Fibroblast of skin of right biceps (primary cell): ENCODE measurements around the gene CES2.
"Not testable (repeated sequence)": the region's sequence is repeated elsewhere in the genome, so short reads cannot be mapped to it uniquely, and the experiment has no call there.

Experiments used
- DNase-seq: peaks from one replicate; pipeline ENCODE4 v3.0.0-alpha.2; 2013

Gene CES2

DNA sequence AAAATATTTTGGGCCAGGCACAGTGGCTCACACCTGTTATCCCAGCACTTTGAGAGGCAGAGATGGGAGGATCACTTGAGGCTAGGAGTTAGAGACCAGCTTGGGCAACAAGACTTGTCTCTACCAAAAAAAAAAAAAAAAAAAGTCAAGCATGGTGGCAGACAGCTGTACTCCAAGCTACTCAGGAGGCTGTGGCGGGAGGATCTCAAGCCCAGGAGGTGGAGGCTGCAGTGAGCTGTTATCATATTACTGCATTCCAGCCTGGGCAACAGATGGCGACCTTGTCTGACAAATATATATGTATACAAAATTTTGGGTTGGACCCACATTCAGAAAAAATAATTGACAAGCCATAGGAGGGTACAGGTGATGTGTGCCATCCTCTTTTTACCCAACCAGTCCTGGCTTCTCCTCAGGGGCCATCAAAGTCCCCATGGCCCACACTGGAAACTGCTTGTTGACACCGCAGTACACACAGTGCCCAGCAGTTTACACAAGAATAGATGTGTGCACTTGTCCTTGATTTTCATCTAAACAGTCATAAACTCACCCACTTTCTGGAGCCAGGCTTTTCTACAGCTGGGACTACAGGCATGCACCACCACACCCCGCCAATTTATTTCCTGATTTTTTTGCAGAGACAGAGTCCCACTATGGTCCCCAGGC, 1.7 kb downstream of the CES2 start:
- no peak for DNase-seq

DNA sequence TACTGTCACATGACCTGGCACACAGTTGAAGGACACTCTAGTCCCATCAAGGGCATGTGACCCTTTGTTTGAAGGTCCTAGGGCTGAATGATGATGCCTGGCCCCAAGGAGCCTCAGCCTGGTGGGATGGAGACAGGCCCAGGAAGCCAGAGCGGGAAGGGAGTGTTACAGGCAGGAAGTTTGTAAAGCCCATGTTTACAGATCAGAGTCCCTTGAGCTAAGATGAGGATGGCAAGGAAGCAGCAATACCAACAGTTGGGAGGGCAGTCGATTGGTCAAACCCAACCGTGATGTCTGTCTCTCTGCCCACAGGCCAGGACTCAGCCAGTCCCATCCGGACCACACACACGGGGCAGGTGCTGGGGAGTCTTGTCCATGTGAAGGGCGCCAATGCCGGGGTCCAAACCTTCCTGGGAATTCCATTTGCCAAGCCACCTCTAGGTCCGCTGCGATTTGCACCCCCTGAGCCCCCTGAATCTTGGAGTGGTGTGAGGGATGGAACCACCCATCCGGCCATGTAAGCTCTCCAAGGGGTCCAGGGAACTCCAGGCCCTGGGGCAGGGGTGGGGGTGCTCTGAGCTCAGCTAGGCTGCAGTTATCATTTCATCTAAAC, 2.5 kb downstream of the CES2 start:
- DNase-seq = no peak

DNA sequence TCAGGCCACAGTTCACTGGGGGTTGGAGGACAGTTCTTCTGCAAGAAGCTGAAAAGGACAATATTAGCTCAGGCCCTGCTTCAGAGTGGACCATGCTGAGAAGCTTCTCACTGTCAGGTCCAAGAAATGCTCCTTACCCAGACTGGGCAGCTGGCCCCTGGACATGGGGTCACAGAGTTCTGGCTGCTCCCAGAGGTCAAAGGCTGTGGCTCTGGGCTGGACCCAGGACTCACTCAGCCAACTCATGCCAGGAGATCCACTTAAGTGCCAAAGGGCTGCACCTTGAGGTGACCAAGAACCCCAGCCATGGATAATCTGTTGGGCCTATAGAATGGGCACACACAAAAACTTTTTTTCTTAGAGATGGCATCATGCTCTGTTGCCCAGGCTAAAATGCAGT, 4.0 kb downstream of the CES2 start:
- no peak for DNase-seq

DNA sequence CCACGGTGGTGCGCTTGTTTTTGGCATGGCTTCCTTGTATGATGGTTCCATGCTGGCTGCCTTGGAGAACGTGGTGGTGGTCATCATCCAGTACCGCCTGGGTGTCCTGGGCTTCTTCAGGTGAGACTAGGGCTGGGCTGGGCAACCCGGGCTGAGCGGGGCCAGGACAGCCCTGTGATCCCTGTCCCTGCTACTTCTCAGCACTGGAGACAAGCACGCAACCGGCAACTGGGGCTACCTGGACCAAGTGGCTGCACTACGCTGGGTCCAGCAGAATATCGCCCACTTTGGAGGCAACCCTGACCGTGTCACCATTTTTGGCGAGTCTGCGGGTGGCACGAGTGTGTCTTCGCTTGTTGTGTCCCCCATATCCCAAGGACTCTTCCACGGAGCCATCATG, 4.9 kb downstream of the CES2 start:
- no peak for DNase-seq

DNA sequence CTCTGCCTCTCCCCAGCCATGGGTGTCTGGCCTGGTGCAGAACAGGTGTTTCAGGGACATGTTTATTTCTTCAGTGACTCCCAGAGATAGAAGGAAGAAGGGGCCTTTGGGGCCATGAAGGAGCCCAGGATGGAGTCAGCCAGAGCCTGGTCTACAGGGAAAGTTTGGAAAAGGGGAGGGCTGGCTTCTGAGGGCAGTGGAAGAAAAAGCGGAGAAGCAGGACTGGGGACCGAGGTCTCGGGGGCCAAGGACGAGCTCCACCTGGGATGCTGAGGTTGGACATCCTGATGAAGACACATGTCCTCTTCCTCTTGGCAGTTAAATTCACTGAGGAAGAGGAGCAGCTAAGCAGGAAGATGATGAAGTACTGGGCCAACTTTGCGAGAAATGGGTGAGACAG, 7.7 kb downstream of the CES2 start:
- DNase-seq = no peak

DNA sequence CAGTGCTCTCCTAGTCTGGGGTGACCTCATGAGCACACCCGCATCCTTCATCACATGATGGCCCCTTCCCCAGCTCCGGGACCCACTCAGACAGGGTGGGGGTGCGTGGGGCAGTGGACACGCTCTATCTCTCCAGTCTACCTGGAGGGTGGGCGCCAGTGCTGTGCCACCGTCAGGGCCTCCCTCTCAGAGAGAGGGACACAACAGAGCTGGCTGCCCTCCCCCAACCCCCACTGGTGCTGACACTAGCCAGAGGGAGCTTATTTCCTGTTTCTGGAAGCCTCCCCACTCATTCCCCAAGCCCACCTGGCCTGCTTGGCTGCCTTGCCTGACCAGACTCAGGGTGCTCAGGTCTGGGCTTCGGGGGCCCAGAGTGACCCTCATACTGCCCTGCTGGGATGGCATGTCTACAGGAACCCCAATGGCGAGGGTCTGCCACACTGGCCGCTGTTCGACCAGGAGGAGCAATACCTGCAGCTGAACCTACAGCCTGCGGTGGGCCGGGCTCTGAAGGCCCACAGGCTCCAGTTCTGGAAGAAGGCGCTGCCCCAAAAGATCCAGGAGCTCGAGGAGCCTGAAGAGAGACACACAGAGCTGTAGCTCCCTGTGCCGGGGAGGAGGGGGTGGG, 8.2 kb downstream of the CES2 start:
- no peak for DNase-seq

DNA sequence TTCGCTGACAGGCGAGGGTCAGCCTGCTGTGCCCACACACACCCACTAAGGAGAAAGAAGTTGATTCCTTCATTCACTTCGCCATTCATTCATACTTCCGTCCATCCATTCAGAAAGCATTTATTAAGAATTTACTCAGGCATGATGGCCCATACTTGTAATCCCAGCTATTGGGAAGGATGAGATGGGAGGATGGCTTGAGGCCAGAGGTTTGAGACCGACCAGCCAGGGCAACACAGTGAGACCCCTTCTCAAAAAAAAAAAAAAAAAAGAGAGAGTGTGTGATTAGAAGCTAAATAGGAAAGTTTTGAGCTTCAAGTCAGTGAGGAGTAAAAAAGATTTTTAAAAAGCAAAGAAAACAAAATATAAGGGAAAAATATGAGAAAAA, 8.7 kb downstream of the CES2 start:
- DNase-seq = no peak

DNA sequence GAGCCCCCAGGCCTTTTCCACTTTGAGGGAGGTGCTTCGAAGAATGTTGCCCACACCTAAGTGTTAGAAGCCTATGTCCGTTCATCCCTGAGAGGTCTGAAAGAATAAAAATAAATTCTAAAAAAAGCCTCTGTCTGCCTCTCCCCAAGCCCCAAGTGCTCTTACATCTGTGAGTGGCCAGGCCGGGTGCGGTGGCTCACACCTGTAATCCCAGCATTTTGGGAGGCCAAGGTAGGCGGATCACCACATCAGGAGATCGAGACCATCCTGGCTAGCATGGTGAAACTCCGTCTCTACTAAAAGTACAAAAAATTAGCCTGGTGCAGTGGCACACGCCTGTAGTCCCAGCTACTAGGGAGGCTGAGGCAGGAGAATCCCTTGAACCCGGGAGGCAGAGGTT, 9.7 kb downstream of the CES2 start:
- not testable (repeated sequence) for DNase-seq

DNA sequence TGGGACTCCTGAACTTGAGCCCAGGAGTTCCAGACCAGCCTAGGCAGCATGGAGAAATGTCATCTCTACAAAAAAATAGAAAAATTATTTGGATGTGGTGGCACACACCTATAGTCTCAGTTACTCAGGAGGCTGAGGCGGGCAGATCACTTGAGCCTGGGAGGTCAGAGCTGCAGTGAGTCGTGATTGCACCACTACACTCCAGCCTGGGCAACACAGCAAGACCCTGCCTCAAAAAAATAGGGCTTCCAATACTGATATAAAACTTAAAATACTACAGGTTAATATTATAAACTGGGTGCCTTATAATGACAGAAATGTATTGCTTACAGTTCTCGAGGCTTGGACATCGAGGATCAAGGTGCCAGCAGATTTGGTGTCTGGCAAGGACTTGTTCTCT, 10.6 kb downstream of the CES2 start:
- no peak for DNase-seq

DNA sequence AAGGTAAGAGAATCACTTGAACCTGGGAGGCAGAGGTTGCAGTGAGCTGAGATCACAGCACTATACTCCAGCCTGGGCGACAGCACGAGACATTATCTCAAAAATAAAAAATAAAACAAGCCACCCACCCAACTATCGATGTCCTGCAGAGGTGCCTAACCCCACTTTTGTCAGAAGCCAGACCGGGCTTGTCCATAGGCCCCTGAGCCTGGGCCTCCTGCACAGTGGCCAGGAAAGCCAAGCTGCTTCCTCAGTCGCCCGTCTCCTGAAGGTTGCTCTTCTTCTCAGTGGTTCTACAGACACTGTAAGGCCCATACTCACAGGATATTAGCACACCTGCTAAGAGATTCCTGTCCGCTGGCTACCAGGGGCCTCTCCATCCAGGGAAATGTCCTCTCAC, 11.2 kb downstream of the CES2 start:
- DNase-seq = no peak

DNA sequence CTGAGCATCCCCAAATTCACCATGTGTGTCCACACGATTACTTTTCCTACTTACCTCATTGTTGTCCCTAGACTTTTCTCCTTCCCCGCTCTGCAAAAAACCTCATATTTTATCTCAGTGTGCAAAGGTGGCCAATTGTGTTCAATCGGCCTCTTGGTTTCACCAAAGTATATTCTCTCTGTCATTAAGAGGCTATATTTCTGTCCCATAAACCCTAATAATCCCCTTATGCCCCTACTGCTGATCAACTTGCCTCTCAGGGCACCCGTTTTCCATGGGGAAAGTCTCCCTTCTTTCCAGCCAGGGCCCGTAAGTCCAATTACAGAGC, 11.6 kb downstream of the CES2 start:
- DNase-seq = no peak

DNA sequence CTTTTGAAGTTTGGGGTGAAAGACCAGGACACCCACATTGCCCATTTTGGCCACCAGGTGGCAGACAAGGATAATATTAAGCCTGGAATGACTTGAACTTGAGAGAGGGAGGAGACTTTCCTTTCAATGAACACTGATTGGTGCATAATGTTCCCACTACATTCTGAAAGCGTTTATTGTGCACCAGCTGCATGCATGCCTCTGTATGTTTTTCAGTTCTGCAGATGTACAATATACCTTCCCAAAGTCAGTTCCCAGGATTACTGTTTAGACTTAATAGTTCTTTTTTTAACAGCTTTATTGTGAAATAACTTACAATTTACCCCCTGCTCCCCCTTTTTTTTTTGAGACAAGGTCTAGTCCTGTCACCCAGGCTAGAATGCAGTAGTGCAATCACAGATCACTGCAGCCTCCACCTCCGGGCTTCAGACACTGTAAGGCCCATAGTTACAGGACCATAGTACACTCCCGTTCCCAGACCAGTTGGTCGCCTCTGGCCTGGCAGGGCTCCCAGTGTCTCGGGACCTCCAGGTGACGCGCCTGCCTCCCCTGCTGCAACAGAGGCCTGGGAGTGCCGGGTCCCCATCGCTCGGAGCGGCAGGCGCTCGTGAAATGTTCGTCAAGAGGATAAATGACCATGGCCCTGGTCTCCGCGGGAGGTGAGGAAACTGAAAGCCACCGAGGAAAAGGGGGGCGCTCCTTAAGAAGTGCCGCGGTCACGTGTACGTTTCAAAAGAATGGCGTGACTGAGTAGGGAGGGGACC, 12.2 kb downstream of the CES2 start:
- DNase-seq = peak; percentile 76

DNA sequence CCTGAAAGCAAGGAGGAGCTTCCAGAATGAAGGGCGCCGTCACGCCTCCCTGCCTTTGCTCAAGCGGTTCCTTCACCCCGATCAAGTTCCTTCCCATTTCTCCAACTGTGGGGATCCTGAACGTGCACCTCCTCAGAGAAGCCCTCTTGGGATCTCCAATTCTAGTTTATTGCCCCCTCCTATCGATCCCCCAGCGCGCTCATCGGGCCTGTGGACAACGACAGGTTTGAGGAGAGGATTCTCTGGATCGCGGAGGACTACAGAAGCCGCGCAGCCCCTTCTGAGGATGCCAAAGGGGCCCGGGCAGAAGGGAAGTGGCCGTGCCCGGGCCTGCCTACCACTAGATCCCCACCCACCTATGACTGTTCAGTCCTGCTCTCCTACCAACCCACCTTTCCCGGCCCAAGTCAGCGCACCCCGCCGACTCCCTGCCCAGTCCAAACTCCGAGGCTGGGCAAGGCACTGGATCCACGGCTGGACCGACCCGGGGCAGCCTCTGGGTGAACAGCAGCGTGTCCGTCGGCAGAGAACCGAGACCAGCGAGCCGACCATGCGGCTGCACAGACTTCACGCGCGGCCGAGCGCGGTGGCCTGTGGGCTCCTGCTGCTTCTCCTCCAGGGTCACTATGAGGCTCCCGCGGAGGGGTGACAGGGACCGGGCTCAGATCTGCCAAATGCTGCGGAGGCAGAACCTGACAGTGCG, 13.0 kb downstream of the CES2 start:
- DNase-seq = no peak

DNA sequence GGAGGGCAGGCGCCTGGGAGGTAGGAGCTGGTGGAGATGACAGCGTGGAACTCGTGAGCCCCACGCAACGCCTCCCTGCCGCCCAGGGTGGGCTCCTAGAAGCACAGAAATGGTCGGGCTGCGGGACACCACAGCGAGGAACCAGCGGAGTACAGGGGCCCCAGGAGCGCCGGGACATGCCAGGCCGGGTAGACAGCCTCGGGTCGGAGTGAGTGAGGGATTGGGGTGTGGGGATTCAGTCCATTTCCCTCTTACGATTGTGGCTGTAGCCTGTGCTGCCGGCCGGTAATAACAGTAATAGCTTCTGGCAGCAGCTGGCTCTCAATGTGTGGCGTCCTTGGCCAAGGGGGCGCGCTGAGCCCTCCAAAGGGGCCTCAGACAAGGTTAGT, 13.5 kb downstream of the CES2 start:
- DNase-seq = no peak

DNA sequence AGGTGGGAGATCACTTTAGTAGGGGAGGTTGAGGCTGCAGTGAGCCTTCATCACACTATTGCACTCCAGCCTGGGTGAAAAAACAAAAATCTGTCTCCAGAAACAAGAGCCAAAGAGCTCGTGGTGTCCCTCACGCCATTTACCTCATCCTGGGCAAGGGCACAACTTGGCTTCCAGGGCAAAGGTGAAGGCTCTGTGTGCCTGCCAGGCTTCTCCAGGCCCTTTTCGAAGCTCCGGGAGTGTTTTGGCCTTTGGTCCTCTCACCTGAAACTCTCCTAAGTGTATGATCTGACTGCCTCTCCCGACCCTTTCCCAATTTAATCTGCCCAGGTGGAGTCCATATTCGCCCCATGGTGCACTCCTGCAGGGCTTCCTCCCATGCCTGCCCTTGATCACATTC, 14.2 kb downstream of the CES2 start:
- DNase-seq = no peak

DNA sequence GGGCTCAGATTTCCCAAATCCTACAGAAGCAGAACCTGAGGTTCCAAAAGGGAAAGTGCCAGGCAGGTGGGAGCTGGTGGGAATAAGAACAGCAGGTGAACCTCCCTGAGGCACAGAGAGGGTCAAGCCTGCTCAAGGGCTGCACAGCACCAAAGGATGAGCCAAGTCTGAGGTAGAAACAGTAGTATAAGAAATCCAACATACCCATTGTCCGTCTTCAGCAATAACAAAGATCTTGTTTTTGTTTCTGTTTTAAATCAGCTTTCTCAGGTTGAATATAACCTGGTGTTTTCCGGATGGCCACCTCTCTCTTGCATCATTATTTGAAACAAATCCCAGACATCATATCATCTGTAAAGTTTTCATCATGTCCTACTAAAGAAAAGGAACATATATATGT, 15.1 kb downstream of the CES2 start:
- DNase-seq = no peak

DNA sequence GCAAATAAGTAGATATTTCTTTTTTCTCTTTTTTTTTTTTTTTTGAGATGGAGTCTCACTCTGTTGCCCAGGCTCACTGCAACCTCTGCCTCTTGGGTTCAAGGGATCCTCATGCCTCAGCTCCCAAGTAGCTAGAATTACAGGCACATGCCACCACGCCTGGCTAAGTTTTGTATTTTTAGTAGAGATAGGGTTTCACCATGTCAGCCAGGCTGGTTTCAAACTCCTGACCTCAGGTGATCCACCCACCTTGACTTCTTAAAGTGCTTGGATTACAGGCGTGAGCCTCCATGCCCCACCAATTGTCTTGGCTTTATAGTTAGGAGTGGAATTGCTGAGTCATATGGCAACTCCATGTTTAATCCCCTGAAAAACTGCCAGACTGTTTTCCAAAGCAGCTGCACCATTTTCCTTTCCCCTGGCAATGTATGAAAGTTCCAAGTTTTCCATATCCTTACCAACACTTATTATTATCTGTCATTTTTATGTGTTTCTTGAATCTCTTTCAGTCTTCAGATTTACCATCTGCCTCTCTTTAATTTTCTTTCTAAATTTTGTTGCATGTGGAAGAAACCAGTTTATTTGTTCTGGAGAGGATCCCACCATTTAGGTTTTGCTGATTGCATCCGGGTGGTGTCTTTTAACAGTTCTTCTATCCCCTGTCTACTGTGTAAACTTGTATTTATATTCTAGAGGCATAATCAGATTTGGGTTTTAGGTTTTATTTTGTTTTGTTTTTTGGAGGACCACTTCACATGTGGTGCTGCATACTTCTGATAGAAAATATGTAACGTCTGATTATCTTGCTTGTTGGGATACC, 15.9 kb downstream of the CES2 start:
- no peak for DNase-seq

DNA sequence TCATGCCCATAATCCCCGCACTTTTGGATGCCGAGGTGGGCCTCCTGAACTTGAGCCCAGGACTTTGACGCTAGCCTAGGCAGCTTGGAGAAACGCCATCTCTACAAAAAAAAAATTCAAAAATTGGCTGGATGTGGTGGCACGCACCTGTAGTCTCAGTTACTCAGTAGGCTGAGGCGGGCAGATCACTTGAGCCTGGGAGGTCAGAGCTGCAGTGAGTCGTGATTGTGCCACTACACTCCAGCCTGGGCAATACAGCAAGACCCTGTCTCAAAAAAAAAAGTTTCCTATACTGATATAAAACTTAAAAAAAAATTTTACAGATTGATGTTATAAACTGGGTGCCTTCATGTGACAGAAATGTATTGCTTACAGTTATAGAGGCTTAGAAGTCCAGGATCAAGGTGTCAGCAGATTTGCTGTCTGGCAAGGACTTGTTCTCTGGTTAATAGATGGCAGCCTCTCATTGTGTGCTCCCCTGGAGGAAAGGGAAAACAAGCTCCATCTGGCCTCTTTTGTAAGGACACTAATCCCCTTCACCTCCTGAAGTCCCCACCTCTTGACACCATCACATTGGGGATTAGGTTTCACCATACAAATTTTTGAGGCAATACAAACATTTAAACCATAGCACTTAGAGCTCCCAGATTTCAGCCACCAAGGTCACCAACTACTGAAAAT, 17.3 kb downstream of the CES2 start:
- DNase-seq = no peak

DNA sequence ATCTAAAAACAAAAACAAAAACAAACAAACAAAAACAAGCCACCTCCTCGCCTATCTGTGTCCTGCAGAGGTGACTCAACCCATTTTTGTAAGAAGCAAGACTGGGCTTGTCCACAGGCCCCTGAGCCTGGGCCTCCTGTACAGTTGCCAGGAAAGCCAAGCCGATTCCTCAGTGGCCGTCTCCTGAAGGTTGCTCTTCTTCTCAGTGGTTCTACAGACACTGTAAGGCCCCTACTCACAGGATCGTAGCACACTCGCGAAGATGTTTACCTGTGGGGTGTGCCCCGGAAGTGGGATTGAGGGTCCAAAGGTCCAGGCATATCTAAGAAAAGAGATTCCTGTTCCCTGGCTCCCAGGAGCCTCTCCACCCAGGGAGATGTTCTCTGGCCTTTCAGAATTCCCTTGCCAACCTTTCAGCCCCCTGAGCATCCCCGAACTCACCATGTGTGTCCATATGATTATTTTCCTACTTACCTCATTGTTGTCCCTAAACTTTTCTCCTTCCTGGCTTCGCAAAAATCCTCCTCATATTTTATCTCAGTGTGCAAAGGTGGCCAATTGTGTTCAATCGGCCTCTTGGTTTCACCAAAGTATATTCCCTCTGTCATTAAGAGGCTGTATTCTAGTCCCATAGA, 18.3 kb downstream of the CES2 start:
- no peak for DNase-seq

DNA sequence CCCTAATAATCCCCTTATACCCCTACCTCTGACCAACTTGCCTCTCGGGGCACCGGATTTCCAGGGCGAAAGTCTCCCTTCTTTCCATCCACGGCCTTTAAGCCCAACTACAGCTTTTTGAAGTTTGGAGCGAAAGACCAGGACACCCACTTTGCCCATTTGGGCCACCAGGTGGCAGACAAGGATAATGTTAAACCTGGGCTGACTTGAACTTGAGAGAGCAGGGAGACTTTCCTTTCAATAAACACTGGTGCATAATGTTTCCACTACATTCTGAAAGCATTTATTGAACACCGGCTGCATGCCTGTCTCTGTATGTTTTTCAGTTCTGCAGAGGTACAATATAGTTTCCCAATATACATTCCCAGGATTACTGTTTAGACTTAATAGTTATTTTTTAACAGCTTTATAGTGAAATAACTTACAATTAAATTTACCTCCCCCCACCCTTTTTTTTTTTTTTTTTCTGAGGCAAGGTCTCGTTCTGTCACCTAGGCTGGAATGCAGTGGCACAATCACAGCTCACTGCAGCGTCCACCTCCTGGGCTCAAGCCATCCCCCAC, 18.9 kb downstream of the CES2 start:
- DNase-seq = peak; percentile 68
